Fibroblast of lung (primary cell): Measurements from ENCODE around the gene WWOX.

Experiments used
- EZH2 ChIP-seq: IDR thresholded peaks from 2 replicates; pipeline ENCODE4 v1.5.1; 2012; ENCODE audit warnings: low read length, control low read depth, mild to moderate bottlenecking; ENCODE audit errors: missing control alignments
- TF ChIP-seq, protein P1 (sequence below), 2 donors: IDR thresholded peaks in 1 of 2; conservative IDR thresholded peaks in 1 of 2; 1 replicate in 1 of 2; 2 replicates in 1 of 2; pipeline ENCODE4 v1.5.1; 2011 to 2012; ENCODE audit warnings: low read length in 2 of 2, control low read depth in 1 of 2, inconsistent platforms in 1 of 2, low read depth in 1 of 2, mild to moderate bottlenecking in 1 of 2

DNA sequence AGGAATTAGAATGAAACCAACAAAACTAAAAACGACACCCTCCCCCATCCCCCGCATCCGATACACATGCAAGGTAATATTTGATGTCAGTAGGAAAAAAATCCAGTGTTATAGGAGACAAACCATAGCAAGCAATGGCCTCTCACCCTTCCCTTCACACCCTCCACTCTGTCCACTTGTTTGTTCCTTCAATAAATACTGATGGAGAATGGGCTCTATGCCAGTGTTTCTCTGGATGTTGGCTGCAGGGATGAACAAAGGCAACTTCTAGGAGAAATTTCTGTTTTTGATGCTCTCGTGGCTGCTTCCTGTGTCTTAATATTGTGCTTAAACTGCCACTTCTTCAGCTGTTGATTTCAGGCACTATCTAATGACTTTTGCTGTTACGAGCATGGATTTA, 98.8 kb downstream of the WWOX start:
- TF ChIP-seq, protein P1, sequence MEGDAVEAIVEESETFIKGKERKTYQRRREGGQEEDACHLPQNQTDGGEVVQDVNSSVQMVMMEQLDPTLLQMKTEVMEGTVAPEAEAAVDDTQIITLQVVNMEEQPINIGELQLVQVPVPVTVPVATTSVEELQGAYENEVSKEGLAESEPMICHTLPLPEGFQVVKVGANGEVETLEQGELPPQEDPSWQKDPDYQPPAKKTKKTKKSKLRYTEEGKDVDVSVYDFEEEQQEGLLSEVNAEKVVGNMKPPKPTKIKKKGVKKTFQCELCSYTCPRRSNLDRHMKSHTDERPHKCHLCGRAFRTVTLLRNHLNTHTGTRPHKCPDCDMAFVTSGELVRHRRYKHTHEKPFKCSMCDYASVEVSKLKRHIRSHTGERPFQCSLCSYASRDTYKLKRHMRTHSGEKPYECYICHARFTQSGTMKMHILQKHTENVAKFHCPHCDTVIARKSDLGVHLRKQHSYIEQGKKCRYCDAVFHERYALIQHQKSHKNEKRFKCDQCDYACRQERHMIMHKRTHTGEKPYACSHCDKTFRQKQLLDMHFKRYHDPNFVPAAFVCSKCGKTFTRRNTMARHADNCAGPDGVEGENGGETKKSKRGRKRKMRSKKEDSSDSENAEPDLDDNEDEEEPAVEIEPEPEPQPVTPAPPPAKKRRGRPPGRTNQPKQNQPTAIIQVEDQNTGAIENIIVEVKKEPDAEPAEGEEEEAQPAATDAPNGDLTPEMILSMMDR (conservative IDR thresholded peaks at IDR 0.05 in 1 of 2, IDR thresholded peaks at IDR 0.05 in 1 of 2; ENCODE audit: low read depth in 1 of 2, low read length in 2 of 2), result no peak
- TF ChIP-seq EZH2, result no peak
